Calu3 (cell line): ENCODE results near the gene SEC63. TPM values are rescaled to one million over a fixed set of nuclear protein-coding genes. Genes with fewer than 3 reads are reported as not detected.
"Not testable (repeated sequence)": the region's sequence is repeated elsewhere in the genome, so short reads cannot be mapped to it uniquely, and the experiment has no call there.

Experiments used
- BruUV-seq: library from RNA; stranded (reverse); fragments of 400-500 nt; replicated peaks from 2 replicates; lab custom pipeline; 2021; lab: Mats Ljungman, UMichigan
- CTCF ChIA-PET: fragments of 300-600 bp; sonication (Branson Sonifier 250); formaldehyde crosslinking; loops from one replicate; lab custom pipeline; 2022; ENCODE audit warnings: antibody characterized with exemption; lab: Charles Lee
- DNase-seq: peaks from one replicate; pipeline ENCODE4 v3.0.0; 2022
- H3K27ac Mint-ChIP-seq: one replicate; pipeline ENCODE4 v1.8.0; 2022; ENCODE audit warnings: mixed read lengths; ENCODE audit not compliant: unreplicated experiment
- H3K27me3 Mint-ChIP-seq: one replicate; pipeline ENCODE4 v1.8.0; 2022; ENCODE audit warnings: mixed read lengths; ENCODE audit not compliant: unreplicated experiment
- H3K36me3 Mint-ChIP-seq: one replicate; pipeline ENCODE4 v1.8.0; 2022; ENCODE audit warnings: mild to moderate bottlenecking, moderate library complexity, mixed read lengths; ENCODE audit not compliant: insufficient read depth, unreplicated experiment
- H3K4me1 Mint-ChIP-seq: one replicate; pipeline ENCODE4 v1.8.0; 2022; ENCODE audit warnings: mild to moderate bottlenecking, low read depth, mixed read lengths; ENCODE audit not compliant: unreplicated experiment
- H3K4me3 Mint-ChIP-seq: one replicate; pipeline ENCODE4 v1.8.0; 2022; ENCODE audit warnings: mild to moderate bottlenecking, low read depth, moderate library complexity, mixed read lengths; ENCODE audit not compliant: unreplicated experiment
- H3K9me3 Mint-ChIP-seq: one replicate; pipeline ENCODE4 v1.8.0; 2022; ENCODE audit warnings: low read depth, mixed read lengths; ENCODE audit not compliant: unreplicated experiment
- CTCF ChIP-seq: fragments of 200-600 bp; IDR thresholded peaks from one replicate; pipeline ENCODE4 v1.8.0; 2022; ENCODE audit warnings: antibody characterized with exemption; ENCODE audit not compliant: unreplicated experiment
- intact Hi-C: fragments of 100-400 bp; cut with micrococcal nuclease; formaldehyde crosslinking; loops from one replicate; pipeline ENCODE4 v1.10.0; 2022; ENCODE audit not compliant: unreplicated experiment
- total RNA-seq: library from RNA; stranded (reverse); gene quantifications from 2 replicates; pipeline ENCODE4 v1.2.3, GENCODE V29; 2022

The SEC63 gene
- total RNA-seq, 1 experiment from 2014 or later = 135 TPM

- TF ChIP-seq CTCF = no peak
- Mint-ChIP-seq H3K4me3 (no peak overlapping the region), H3K9me3 (no peaks in the 10 kb centered on the region), H3K27me3 (no peaks in the 10 kb centered on the region), H3K4me1 (no peaks in the 10 kb centered on the region), H3K36me3 (no peaks in the 10 kb centered on the region), H3K27ac (no peak overlapping the region)
- DNase-seq = no peak
- intact Hi-C loops = no loop called here
- BruUV-seq = no TSS peak
- CTCF ChIA-PET = interaction anchor here (0.5 to 0.6 kb wide), 2 partner anchors 74 to 136 kb away, joined by 4 to 10 read pairs; no protein-coding TSS in a partner anchor
These were observed 33.1 kb upstream of the SEC63 start for GRCh38 chr6:107991061-107991460.

GRCh38 chr6:107990587-107990986 lies 32.6 kb upstream of the SEC63 start:
- H3K27me3 Mint-ChIP-seq, H3K4me1 Mint-ChIP-seq, DNase-seq, intact Hi-C loops, H3K4me3 Mint-ChIP-seq, H3K27ac Mint-ChIP-seq, H3K9me3 Mint-ChIP-seq, BruUV-seq, H3K36me3 Mint-ChIP-seq: not testable (repeated sequence)
- CTCF ChIA-PET = interaction anchor here (0.5 kb wide), 1 partner anchor 75 kb away, joined by 4 read pairs; no protein-coding TSS in a partner anchor

- CTCF ChIA-PET = no interaction called here
- no TSS peak for BruUV-seq
- H3K4me3 Mint-ChIP-seq = no peak overlapping the region
- no peaks in the 10 kb centered on the region for H3K4me1 Mint-ChIP-seq
- no peaks in the 10 kb centered on the region for H3K9me3 Mint-ChIP-seq
- intact Hi-C loops = no loop called here
- no peak overlapping the region for H3K27ac Mint-ChIP-seq
- H3K36me3 Mint-ChIP-seq = no peaks in the 10 kb centered on the region
- H3K27me3 Mint-ChIP-seq = no peaks in the 10 kb centered on the region
- DNase-seq = no peak
- TF ChIP-seq CTCF = no peak
These were observed 31.4 kb upstream of the SEC63 start for GRCh38 chr6:107989166-107990094.

- no peaks in the 10 kb centered on the region for H3K9me3 Mint-ChIP-seq
- no peaks in the 10 kb centered on the region for H3K36me3 Mint-ChIP-seq
- no peak overlapping the region for H3K4me3 Mint-ChIP-seq
- DNase-seq = no peak
- intact Hi-C loops = no loop called here
- no peaks in the 10 kb centered on the region for H3K27me3 Mint-ChIP-seq
- no peaks in the 10 kb centered on the region for H3K4me1 Mint-ChIP-seq
- TF ChIP-seq CTCF = no peak
- no peak overlapping the region for H3K27ac Mint-ChIP-seq
- no TSS peak for BruUV-seq
- CTCF ChIA-PET = no interaction called here
These were observed 30.6 kb upstream of the SEC63 start for GRCh38 chr6:107988570-107988969.

- BruUV-seq = no TSS peak
- Mint-ChIP-seq H3K4me3 (no peak overlapping the region), H3K4me1 (peaks cover 2% of the 10 kb centered on the region), H3K9me3 (no peaks in the 10 kb centered on the region), H3K27me3 (no peaks in the 10 kb centered on the region), H3K27ac (no peak overlapping the region), H3K36me3 (no peaks in the 10 kb centered on the region)
- CTCF ChIA-PET = no interaction called here
- intact Hi-C loops = no loop called here
- no peak for TF ChIP-seq CTCF
- DNase-seq = no peak
These were observed 29.8 kb upstream of the SEC63 start for GRCh38 chr6:107987805-107988204.
